Calu3 (cell line): ENCODE measurements around the gene NFXL1. TPM values are rescaled to one million over a fixed set of nuclear protein-coding genes. Genes with fewer than 3 reads are reported as not detected.
A peak's percentile ranks its signal among the peaks of the same experiment; 100 is the strongest.

Experiments used
- BruUV-seq: library from RNA; stranded (reverse); fragments of 400-500 nt; replicated peaks from 2 replicates; lab custom pipeline; 2021; lab: Mats Ljungman, UMichigan
- CTCF ChIA-PET: fragments of 300-600 bp; sonication (Branson Sonifier 250); formaldehyde crosslinking; loops from one replicate; lab custom pipeline; 2022; ENCODE audit warnings: antibody characterized with exemption; lab: Charles Lee
- DNase-seq: peaks from one replicate; pipeline ENCODE4 v3.0.0; 2022
- H3K27ac Mint-ChIP-seq: one replicate; pipeline ENCODE4 v1.8.0; 2022; ENCODE audit warnings: mixed read lengths; ENCODE audit not compliant: unreplicated experiment
- H3K27me3 Mint-ChIP-seq: one replicate; pipeline ENCODE4 v1.8.0; 2022; ENCODE audit warnings: mixed read lengths; ENCODE audit not compliant: unreplicated experiment
- H3K36me3 Mint-ChIP-seq: one replicate; pipeline ENCODE4 v1.8.0; 2022; ENCODE audit warnings: mild to moderate bottlenecking, moderate library complexity, mixed read lengths; ENCODE audit not compliant: insufficient read depth, unreplicated experiment
- H3K4me1 Mint-ChIP-seq: one replicate; pipeline ENCODE4 v1.8.0; 2022; ENCODE audit warnings: mild to moderate bottlenecking, low read depth, mixed read lengths; ENCODE audit not compliant: unreplicated experiment
- H3K4me3 Mint-ChIP-seq: one replicate; pipeline ENCODE4 v1.8.0; 2022; ENCODE audit warnings: mild to moderate bottlenecking, low read depth, moderate library complexity, mixed read lengths; ENCODE audit not compliant: unreplicated experiment
- H3K9me3 Mint-ChIP-seq: one replicate; pipeline ENCODE4 v1.8.0; 2022; ENCODE audit warnings: low read depth, mixed read lengths; ENCODE audit not compliant: unreplicated experiment
- CTCF ChIP-seq: fragments of 200-600 bp; IDR thresholded peaks from one replicate; pipeline ENCODE4 v1.8.0; 2022; ENCODE audit warnings: antibody characterized with exemption; ENCODE audit not compliant: unreplicated experiment
- intact Hi-C: fragments of 100-400 bp; cut with micrococcal nuclease; formaldehyde crosslinking; loops from one replicate; pipeline ENCODE4 v1.10.0; 2022; ENCODE audit not compliant: unreplicated experiment
- total RNA-seq: library from RNA; stranded (reverse); gene quantifications from 2 replicates; pipeline ENCODE4 v1.2.3, GENCODE V29; 2022

NFXL1 gene
- total RNA-seq, 1 experiment from 2014 or later: 16.1 TPM

DNA sequence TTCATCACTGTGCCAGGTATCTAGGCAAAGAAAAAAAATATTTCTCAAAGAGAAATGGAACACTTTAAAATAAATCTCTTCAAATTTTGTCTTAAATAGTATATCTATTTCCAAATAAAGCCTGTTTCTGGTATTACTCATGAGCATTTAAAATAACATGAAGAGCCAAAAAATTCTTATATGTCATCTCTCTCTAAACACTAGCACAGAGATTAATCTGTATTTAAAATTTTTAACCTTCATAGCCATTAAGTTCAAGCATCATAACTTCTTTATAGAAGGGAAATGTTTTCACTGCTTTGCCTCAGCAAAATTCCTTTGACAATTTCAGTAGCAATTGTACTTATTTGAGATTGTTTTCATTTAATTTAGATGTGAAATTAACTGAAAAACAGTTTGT is 71.4 kb downstream of the NFXL1 start:
- Mint-ChIP-seq H3K36me3 (peaks cover 7% of the 10 kb centered on the region), H3K27ac (no peak overlapping the region), H3K9me3 (no peaks in the 10 kb centered on the region), H3K4me1 (no peaks in the 10 kb centered on the region), H3K4me3 (no peak overlapping the region), H3K27me3 (no peaks in the 10 kb centered on the region)
- no peak for TF ChIP-seq CTCF
- CTCF ChIA-PET: no interaction called here
- intact Hi-C loops: no loop called here
- DNase-seq: no peak
- no TSS peak for BruUV-seq

DNA sequence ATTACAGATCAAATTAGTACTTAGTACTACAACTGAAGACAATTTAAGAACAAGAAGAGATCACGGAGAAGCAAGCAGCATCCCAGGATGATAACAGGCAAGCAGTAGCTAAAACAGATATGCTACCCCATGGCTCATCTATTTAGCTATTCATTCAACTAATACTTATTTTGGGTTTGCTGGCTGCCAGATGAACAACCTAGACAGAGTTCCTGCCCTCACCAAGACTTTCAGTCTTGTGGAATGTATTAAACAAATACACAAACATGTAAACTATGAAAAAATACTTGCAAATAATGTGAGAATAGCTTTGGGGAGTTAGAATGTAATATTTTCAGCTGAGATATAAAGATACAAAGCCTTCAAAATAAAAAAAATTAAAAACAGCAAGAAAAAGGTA is 74.1 kb downstream of the NFXL1 start:
- DNase-seq: no peak
- no TSS peak for BruUV-seq
- Mint-ChIP-seq H3K27ac (no peak overlapping the region), H3K9me3 (no peaks in the 10 kb centered on the region), H3K27me3 (no peaks in the 10 kb centered on the region), H3K4me1 (no peaks in the 10 kb centered on the region), H3K36me3 (peaks cover 23% of the 10 kb centered on the region), H3K4me3 (no peak overlapping the region)
- CTCF ChIA-PET: no interaction called here
- no peak for TF ChIP-seq CTCF
- intact Hi-C loops: no loop called here

- intact Hi-C loops: loop anchor here (5.0 to 10.0 kb wide), 2 partner anchors 152 to 246 kb away; no protein-coding TSS in a partner anchor
- TF ChIP-seq CTCF: no peak
- no TSS peak for BruUV-seq
- Mint-ChIP-seq H3K27me3 (no peaks in the 10 kb centered on the region), H3K4me1 (no peaks in the 10 kb centered on the region), H3K27ac (no peak overlapping the region), H3K36me3 (peaks cover 23% of the 10 kb centered on the region), H3K4me3 (no peak overlapping the region), H3K9me3 (no peaks in the 10 kb centered on the region)
- CTCF ChIA-PET: interaction anchor here (1.0 kb wide), 1 partner anchor 134 kb away, joined by 4 read pairs; no protein-coding TSS in a partner anchor
- no peak for DNase-seq
Measured at GRCh38 chr4:47839259-47839658, 75.1 kb downstream of the NFXL1 start.

DNA sequence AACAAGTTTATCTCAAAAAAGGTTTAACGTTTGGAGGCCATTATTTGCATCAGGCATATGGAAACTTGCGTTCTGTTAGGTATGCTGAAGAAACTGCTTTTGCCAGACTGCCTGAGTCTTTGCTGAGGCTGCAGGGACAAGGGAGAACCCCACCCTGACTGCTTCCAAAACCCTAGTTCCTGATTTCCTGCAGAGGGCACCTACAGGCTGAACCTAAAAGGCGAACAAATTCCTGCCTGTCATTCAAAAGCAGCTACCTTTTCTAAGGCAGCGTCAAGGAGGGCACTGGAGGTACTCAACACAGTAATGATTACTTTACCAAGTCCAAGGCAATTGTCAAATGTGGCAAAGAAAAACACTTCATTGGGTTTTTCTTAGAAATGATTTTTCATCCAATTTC is 75.9 kb downstream of the NFXL1 start:
- Mint-ChIP-seq H3K4me3 (peak overlapping the region; percentile 93), H3K27me3 (no peaks in the 10 kb centered on the region), H3K27ac (no peak overlapping the region), H3K36me3 (peaks cover 19% of the 10 kb centered on the region), H3K9me3 (no peaks in the 10 kb centered on the region), H3K4me1 (no peaks in the 10 kb centered on the region)
- intact Hi-C loops: loop anchor here (1.0 to 10.0 kb wide), 3 partner anchors 95 to 246 kb away; no protein-coding TSS in a partner anchor
- no peak for DNase-seq
- TF ChIP-seq CTCF: no peak
- CTCF ChIA-PET: no interaction called here
- BruUV-seq: no TSS peak
